Measurements from ENCODE around the gene EPC1.
"Not testable (repeated sequence)": the region's sequence is repeated elsewhere in the genome, so short reads cannot be mapped to it uniquely, and the experiment has no call there.

Gene EPC1

DNA sequence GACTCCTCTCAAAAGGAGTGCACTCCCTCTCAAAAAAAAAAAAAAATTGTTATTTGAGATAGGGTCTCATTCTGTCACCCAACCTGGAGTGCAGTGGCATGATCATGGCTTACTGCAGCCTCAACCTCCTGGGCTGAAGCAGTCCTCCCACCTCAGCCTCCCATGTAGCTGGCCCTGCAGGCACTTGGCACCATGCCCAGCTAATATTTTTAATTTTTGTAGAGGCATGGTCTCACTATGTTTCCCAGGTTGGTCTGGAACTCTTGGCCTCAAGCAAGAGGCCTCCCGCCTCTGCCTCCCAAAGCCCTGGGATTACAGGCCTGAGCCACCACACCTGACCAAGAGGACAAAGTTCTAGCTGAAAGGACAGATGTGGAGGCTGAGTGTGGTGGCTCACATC is 120.3 kb downstream of the EPC1 start:
- DNase-seq = no peak

DNA sequence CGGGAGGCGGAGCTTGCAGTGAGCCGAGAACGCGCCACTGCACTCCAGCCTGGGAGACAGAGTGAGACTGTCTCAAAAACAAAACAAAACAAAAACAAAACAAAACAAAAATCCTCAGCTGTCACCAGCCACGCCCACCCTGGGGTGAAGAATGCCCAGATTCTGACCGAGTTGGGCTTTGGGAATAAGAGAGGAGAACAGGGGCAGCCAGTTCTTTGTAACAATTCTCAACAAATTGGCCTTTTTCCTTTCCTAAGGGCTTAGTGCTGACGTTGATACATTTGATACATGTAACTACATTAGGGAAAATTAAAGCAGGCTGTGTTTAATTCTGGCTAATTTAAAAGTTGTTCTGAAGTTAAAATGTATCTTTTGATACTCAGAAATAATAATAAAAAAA is 121.0 kb downstream of the EPC1 start:
- DNase-seq = no peak

DNA sequence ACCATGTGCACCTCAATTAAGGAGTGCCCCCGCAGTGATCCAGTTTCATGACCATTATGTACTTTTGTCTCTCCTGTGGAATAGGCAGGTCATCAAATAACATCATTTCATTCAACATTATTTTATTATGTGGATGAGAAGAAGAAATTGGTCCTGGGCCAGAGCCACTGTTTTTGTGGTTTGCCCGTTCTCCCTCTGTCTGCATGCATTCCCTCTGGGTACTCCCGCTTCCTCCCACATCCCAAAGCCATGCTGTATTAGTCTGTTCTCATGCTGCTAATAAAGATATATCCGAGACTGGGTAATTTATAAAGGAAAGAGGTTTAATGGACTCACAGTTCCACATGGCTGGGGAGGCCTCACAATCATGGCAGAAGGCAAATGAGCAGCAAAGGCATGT is 124.6 kb downstream of the EPC1 start:
- DNase-seq = not testable (repeated sequence)

GRCh38 chr10:32219156-32219555 is 127.8 kb downstream of the EPC1 start:
- not testable (repeated sequence) for DNase-seq

- DNase-seq = peak; percentile 45
Measured at GRCh38 chr10:32218206-32219044, 128.5 kb downstream of the EPC1 start.
